GM12892 (cell line): ENCODE results near the gene AADAC.

Experiments
- POLR2A ChIP-seq: IDR thresholded peaks from 2 replicates; pipeline ENCODE4 v1.6.1; 2011; ENCODE audit warnings: low read depth, low read length, control low read depth
- POLR2AphosphoS5 ChIP-seq: IDR thresholded peaks from 2 replicates; pipeline ENCODE4 v1.6.1; 2011; ENCODE audit warnings: low read depth, low read length, control low read depth

DNA sequence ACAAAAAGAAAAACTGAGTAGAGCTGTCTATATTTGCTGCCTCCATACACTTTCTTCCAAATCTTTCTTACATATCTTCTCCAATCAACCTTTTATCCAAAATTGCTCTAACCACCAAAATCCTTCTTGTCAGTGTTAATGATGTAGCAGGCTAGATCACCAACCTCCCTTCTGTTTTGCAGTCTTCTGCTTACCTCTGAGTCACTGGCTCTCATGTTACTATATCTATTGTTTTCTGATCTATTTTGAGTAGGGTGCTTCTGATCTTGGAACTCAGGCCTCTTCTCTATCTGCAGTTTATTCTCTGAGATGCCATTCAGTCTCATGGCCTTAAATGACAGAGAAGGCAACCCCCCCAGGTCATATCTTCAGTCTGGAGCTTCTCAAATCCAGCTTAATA lies 26.3 kb upstream of the AADAC start:
- TF ChIP-seq POLR2AphosphoS5 (no peak), POLR2A (no peak)
